OCI-LY7 (cell line): ENCODE results near the gene KCNJ8.

Experiments
- EZH2phosphoT487 ChIP-seq: fragments of 200-600 bp; sonication (generic); IDR thresholded peaks from 2 replicates; pipeline ENCODE4 v1.6.1; 2018; ENCODE audit warnings: low read depth, borderline replicate concordance, mild to moderate bottlenecking, mixed run types, antibody characterized with exemption, low read length, moderate library complexity, mixed read lengths
- TF ChIP-seq, protein P1 (sequence below): fragments of 200-600 bp; sonication (generic); conservative IDR thresholded peaks from 2 replicates; pipeline ENCODE4 v1.5.1; 2014; ENCODE audit warnings: mild to moderate bottlenecking, antibody characterized with exemption, low read length, moderate library complexity, mixed read lengths

DNA sequence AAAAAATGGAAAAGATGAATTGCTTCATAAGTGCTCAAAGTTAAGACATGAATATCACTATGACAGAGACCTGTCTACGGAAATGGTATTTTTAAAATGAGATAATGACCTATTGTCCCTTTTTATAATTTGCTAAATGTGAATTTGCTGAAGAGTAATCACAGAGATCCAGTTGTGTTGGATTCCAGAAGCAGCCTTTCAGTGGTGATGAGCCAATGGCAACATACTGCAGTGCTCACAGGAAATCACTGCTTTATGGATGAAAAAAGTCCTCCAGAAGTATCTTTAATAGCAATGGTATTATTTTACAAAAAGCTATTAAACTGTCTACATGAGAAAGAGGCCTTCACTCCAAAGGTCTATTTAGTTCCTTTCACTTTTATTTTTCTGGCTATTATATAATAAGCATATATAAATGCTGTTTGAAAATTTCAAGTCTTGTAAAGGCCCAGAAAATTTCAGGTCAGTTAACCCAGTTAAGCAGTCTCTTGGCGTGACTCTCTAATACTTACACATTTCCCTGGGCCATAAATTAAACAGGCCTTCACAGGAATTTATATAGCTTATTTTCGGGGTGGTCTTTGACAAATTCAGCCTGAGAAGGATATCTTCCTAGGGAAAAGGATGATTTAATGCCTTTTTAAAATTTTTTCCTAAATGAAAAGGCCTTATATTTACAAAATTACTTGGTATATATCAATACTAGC is 55.4 kb downstream of the KCNJ8 start:
- TF ChIP-seq, protein P1, sequence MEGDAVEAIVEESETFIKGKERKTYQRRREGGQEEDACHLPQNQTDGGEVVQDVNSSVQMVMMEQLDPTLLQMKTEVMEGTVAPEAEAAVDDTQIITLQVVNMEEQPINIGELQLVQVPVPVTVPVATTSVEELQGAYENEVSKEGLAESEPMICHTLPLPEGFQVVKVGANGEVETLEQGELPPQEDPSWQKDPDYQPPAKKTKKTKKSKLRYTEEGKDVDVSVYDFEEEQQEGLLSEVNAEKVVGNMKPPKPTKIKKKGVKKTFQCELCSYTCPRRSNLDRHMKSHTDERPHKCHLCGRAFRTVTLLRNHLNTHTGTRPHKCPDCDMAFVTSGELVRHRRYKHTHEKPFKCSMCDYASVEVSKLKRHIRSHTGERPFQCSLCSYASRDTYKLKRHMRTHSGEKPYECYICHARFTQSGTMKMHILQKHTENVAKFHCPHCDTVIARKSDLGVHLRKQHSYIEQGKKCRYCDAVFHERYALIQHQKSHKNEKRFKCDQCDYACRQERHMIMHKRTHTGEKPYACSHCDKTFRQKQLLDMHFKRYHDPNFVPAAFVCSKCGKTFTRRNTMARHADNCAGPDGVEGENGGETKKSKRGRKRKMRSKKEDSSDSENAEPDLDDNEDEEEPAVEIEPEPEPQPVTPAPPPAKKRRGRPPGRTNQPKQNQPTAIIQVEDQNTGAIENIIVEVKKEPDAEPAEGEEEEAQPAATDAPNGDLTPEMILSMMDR = no peak
- no peak for TF ChIP-seq EZH2phosphoT487
